Measurements from ENCODE around the gene CD200R1.

The CD200R1 gene

GRCh38 chr3:112931736-112932521, 43.0 kb downstream of the CD200R1 start:
- H4K20me1 ChIP-seq (ENCODE audit: control insufficient read depth, insufficient read depth, low read depth, low read length) = no peaks in the 10 kb centered on the region
- H3K79me2 ChIP-seq (ENCODE audit: control insufficient read depth, low read length) = no peaks in the 10 kb centered on the region
- no peak overlapping the region for H3K27ac ChIP-seq (ENCODE audit: low read depth, low read length)
- no peaks in the 10 kb centered on the region for H3F3A ChIP-seq (ENCODE audit: control insufficient read depth, insufficient read depth)
- no peaks in the 10 kb centered on the region for H3K36me3 ChIP-seq (ENCODE audit: control insufficient read depth, low read length)
- no peaks in the 10 kb centered on the region for H3K4me1 ChIP-seq (ENCODE audit: control insufficient read depth, low read length)
- H3K4me3 ChIP-seq (ENCODE audit: low read length) = no peak overlapping the region
- H3K9me2 ChIP-seq (replicated peaks; ENCODE audit: control insufficient read depth, low read length) = no peaks in the 10 kb centered on the region
- no peaks in the 10 kb centered on the region for H3K27me3 ChIP-seq (ENCODE audit: control insufficient read depth, low read length)
- peaks cover 5% of the 10 kb centered on the region; the same call in 1 of the 2 replicates for H3K9me3 ChIP-seq (ENCODE audit: control insufficient read depth, insufficient read depth, low read length)
- TF ChIP-seq EZH2phosphoT487 (IDR thresholded peaks at IDR 0.05; ENCODE audit: borderline replicate concordance, low read length) (no peak), CTCF (IDR thresholded peaks at IDR 0.05; ENCODE audit: low read depth, low read length, poor library complexity, severe bottlenecking) (no peak)
- H3K4me2 ChIP-seq (ENCODE audit: low read length) = no peak overlapping the region

GRCh38 chr3:112930771-112931170, 44.1 kb downstream of the CD200R1 start:
- no peak overlapping the region for H3K27ac ChIP-seq (ENCODE audit: low read depth, low read length)
- H4K20me1 ChIP-seq (ENCODE audit: control insufficient read depth, insufficient read depth, low read depth, low read length) = no peaks in the 10 kb centered on the region
- H3K27me3 ChIP-seq (ENCODE audit: control insufficient read depth, low read length) = no peaks in the 10 kb centered on the region
- TF ChIP-seq CTCF (IDR thresholded peaks at IDR 0.05; ENCODE audit: low read depth, low read length, poor library complexity, severe bottlenecking) (no peak), EZH2phosphoT487 (IDR thresholded peaks at IDR 0.05; ENCODE audit: borderline replicate concordance, low read length) (no peak)
- no peaks in the 10 kb centered on the region for H3K36me3 ChIP-seq (ENCODE audit: control insufficient read depth, low read length)
- H3K79me2 ChIP-seq (ENCODE audit: control insufficient read depth, low read length) = no peaks in the 10 kb centered on the region
- H3F3A ChIP-seq (ENCODE audit: control insufficient read depth, insufficient read depth) = no peaks in the 10 kb centered on the region
- H3K9me2 ChIP-seq (replicated peaks; ENCODE audit: control insufficient read depth, low read length) = no peaks in the 10 kb centered on the region
- H3K4me1 ChIP-seq (ENCODE audit: control insufficient read depth, low read length) = no peaks in the 10 kb centered on the region
- H3K9me3 ChIP-seq (ENCODE audit: control insufficient read depth, insufficient read depth, low read length) = peaks cover 5% of the 10 kb centered on the region; the same call in 1 of the 2 replicates
- no peak overlapping the region for H3K4me2 ChIP-seq (ENCODE audit: low read length)
- no peak overlapping the region for H3K4me3 ChIP-seq (ENCODE audit: low read length)

- TF ChIP-seq EZH2phosphoT487 (IDR thresholded peaks at IDR 0.05; ENCODE audit: borderline replicate concordance, low read length) = no peak
- no peak for TF ChIP-seq CTCF (IDR thresholded peaks at IDR 0.05; ENCODE audit: low read depth, low read length, poor library complexity, severe bottlenecking)
- Histone ChIP-seq H3K27ac (ENCODE audit: low read depth, low read length) (no peak overlapping the region), H3K4me3 (ENCODE audit: low read length) (no peak overlapping the region)
Observed at GRCh38 chr3:112925969-112926368, 48.9 kb downstream of the CD200R1 start.

More at GRCh38 chr3:112925969-112926368, 48.9 kb downstream of the CD200R1 start:
- Histone ChIP-seq H4K20me1 (ENCODE audit: control insufficient read depth, insufficient read depth, low read depth, low read length) (no peaks in the 10 kb centered on the region), H3K36me3 (ENCODE audit: control insufficient read depth, low read length) (no peaks in the 10 kb centered on the region), H3F3A (ENCODE audit: control insufficient read depth, insufficient read depth) (no peaks in the 10 kb centered on the region), H3K4me2 (ENCODE audit: low read length) (no peak overlapping the region), H3K27me3 (ENCODE audit: control insufficient read depth, low read length) (no peaks in the 10 kb centered on the region), H3K4me1 (ENCODE audit: control insufficient read depth, low read length) (no peaks in the 10 kb centered on the region), H3K79me2 (ENCODE audit: control insufficient read depth, low read length) (no peaks in the 10 kb centered on the region), H3K9me2 (replicated peaks; ENCODE audit: control insufficient read depth, low read length) (0 out of 2 replicates have a peak, but pooled peaks cover 2% of the 10 kb centered on the region), H3K9me3 (ENCODE audit: control insufficient read depth, insufficient read depth, low read length) (no peaks in the 10 kb centered on the region)

Measured in DOHH2 (cell line).